ENCODE data around the gene SLC27A5.

DNA sequence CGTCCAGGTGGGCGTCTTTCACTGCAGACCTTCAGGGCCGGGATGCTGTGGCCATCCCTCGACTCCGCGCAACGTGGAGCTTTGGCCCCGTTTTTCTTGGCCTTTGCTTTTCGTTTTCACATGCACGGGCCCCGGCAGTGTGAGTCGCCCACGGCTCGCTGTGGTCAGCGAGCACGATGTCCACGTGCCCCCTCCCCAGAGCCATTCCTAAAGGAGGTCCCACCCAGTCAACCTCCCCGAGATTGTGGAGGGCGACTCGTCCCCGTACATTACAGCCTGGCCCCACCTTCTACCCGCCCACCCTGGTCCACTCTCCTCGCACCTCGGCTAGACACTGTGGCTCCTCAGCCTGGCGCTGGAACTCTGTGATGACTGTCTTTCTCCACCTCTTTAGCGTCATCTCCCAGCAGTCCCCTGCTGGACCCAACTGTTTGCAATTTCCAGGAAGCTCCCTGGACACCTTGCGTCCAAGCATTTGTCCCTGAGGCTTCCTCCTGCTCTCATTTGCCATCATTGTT lies 35.2 kb downstream of the SLC27A5 start:
- no peak for TF ChIP-seq POLR2AphosphoS5 (IDR thresholded peaks at IDR 0.05; ENCODE audit: low read depth)
- TF ChIP-seq, protein P1, sequence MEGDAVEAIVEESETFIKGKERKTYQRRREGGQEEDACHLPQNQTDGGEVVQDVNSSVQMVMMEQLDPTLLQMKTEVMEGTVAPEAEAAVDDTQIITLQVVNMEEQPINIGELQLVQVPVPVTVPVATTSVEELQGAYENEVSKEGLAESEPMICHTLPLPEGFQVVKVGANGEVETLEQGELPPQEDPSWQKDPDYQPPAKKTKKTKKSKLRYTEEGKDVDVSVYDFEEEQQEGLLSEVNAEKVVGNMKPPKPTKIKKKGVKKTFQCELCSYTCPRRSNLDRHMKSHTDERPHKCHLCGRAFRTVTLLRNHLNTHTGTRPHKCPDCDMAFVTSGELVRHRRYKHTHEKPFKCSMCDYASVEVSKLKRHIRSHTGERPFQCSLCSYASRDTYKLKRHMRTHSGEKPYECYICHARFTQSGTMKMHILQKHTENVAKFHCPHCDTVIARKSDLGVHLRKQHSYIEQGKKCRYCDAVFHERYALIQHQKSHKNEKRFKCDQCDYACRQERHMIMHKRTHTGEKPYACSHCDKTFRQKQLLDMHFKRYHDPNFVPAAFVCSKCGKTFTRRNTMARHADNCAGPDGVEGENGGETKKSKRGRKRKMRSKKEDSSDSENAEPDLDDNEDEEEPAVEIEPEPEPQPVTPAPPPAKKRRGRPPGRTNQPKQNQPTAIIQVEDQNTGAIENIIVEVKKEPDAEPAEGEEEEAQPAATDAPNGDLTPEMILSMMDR (conservative IDR thresholded peaks at IDR 0.05; ENCODE audit: low read depth in 2 of 2) = no peak
- no peak for TF ChIP-seq EZH2phosphoT487 (IDR thresholded peaks at IDR 0.05; ENCODE audit: unreplicated experiment)
- TF ChIP-seq CREB1 (CRISPR knock-in tag; IDR thresholded peaks at IDR 0.05; ENCODE audit: low read depth) = no peak
- no peak for TF ChIP-seq JUNB (IDR thresholded peaks at IDR 0.05; ENCODE audit: unreplicated experiment)
- TF ChIP-seq, protein P2, sequence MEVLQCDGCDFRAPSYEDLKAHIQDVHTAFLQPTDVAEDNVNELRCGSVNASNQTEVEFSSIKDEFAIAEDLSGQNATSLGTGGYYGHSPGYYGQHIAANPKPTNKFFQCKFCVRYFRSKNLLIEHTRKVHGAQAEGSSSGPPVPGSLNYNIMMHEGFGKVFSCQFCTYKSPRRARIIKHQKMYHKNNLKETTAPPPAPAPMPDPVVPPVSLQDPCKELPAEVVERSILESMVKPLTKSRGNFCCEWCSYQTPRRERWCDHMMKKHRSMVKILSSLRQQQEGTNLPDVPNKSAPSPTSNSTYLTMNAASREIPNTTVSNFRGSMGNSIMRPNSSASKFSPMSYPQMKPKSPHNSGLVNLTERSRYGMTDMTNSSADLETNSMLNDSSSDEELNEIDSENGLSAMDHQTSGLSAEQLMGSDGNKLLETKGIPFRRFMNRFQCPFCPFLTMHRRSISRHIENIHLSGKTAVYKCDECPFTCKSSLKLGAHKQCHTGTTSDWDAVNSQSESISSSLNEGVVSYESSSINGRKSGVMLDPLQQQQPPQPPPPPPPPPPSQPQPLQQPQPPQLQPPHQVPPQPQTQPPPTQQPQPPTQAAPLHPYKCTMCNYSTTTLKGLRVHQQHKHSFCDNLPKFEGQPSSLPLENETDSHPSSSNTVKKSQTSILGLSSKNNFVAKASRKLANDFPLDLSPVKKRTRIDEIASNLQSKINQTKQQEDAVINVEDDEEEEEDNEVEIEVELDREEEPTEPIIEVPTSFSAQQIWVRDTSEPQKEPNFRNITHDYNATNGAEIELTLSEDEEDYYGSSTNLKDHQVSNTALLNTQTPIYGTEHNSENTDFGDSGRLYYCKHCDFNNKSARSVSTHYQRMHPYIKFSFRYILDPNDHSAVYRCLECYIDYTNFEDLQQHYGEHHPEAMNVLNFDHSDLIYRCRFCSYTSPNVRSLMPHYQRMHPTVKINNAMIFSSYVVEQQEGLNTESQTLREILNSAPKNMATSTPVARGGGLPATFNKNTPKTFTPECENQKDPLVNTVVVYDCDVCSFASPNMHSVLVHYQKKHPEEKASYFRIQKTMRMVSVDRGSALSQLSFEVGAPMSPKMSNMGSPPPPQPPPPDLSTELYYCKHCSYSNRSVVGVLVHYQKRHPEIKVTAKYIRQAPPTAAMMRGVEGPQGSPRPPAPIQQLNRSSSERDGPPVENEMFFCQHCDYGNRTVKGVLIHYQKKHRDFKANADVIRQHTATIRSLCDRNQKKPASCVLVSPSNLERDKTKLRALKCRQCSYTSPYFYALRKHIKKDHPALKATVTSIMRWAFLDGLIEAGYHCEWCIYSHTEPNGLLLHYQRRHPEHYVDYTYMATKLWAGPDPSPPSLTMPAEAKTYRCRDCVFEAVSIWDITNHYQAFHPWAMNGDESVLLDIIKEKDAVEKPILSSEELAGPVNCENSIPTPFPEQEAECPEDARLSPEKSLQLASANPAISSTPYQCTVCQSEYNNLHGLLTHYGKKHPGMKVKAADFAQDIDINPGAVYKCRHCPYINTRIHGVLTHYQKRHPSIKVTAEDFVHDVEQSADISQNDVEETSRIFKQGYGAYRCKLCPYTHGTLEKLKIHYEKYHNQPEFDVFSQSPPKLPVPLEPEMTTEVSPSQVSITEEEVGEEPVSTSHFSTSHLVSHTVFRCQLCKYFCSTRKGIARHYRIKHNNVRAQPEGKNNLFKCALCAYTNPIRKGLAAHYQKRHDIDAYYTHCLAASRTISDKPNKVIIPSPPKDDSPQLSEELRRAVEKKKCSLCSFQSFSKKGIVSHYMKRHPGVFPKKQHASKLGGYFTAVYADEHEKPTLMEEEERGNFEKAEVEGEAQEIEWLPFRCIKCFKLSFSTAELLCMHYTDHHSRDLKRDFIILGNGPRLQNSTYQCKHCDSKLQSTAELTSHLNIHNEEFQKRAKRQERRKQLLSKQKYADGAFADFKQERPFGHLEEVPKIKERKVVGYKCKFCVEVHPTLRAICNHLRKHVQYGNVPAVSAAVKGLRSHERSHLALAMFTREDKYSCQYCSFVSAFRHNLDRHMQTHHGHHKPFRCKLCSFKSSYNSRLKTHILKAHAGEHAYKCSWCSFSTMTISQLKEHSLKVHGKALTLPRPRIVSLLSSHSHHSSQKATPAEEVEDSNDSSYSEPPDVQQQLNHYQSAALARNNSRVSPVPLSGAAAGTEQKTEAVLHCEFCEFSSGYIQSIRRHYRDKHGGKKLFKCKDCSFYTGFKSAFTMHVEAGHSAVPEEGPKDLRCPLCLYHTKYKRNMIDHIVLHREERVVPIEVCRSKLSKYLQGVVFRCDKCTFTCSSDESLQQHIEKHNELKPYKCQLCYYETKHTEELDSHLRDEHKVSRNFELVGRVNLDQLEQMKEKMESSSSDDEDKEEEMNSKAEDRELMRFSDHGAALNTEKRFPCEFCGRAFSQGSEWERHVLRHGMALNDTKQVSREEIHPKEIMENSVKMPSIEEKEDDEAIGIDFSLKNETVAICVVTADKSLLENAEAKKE (CRISPR knock-in tag; IDR thresholded peaks at IDR 0.05) = no peak
- TF ChIP-seq, protein P3, sequence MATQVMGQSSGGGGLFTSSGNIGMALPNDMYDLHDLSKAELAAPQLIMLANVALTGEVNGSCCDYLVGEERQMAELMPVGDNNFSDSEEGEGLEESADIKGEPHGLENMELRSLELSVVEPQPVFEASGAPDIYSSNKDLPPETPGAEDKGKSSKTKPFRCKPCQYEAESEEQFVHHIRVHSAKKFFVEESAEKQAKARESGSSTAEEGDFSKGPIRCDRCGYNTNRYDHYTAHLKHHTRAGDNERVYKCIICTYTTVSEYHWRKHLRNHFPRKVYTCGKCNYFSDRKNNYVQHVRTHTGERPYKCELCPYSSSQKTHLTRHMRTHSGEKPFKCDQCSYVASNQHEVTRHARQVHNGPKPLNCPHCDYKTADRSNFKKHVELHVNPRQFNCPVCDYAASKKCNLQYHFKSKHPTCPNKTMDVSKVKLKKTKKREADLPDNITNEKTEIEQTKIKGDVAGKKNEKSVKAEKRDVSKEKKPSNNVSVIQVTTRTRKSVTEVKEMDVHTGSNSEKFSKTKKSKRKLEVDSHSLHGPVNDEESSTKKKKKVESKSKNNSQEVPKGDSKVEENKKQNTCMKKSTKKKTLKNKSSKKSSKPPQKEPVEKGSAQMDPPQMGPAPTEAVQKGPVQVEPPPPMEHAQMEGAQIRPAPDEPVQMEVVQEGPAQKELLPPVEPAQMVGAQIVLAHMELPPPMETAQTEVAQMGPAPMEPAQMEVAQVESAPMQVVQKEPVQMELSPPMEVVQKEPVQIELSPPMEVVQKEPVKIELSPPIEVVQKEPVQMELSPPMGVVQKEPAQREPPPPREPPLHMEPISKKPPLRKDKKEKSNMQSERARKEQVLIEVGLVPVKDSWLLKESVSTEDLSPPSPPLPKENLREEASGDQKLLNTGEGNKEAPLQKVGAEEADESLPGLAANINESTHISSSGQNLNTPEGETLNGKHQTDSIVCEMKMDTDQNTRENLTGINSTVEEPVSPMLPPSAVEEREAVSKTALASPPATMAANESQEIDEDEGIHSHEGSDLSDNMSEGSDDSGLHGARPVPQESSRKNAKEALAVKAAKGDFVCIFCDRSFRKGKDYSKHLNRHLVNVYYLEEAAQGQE (IDR thresholded peaks at IDR 0.05; ENCODE audit: unreplicated experiment) = no peak
- TF ChIP-seq ZNF114 (CRISPR knock-in tag; IDR thresholded peaks at IDR 0.05) = no peak
- TF ChIP-seq EZH2 (IDR thresholded peaks at IDR 0.05; ENCODE audit: low read depth, unreplicated experiment) = no peak
- TF ChIP-seq STAT1 (IDR thresholded peaks at IDR 0.05; ENCODE audit: unreplicated experiment) = no peak
- TF ChIP-seq, protein P4, sequence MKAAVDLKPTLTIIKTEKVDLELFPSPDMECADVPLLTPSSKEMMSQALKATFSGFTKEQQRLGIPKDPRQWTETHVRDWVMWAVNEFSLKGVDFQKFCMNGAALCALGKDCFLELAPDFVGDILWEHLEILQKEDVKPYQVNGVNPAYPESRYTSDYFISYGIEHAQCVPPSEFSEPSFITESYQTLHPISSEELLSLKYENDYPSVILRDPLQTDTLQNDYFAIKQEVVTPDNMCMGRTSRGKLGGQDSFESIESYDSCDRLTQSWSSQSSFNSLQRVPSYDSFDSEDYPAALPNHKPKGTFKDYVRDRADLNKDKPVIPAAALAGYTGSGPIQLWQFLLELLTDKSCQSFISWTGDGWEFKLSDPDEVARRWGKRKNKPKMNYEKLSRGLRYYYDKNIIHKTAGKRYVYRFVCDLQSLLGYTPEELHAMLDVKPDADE (IDR thresholded peaks at IDR 0.05) = no peak
- no peak for TF ChIP-seq NANOG (IDR thresholded peaks at IDR 0.05; ENCODE audit: borderline replicate concordance)

Data from GM23338 (cell line).